ENCODE measurements around the gene LRRFIP2.

DNA sequence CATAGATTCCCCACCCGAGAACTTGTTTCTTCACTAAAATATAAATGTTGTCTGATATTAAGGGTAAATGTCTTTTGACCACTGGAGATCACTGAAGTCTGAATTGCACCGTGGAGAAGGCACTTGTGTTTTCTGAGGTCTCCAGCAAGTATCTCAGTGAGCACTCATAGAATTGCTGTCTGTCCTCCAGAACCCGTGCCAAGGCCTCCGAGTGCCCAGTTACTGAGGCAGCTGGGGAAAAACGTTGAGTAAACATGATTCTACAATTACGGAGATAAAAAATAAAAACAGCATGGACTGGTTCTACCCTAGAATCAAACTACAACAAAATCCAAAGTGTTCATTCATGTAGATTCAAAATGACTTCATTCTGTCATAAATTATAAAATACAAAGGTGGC lies 121.0 kb downstream of the LRRFIP2 start:
- TF ChIP-seq, protein P1, sequence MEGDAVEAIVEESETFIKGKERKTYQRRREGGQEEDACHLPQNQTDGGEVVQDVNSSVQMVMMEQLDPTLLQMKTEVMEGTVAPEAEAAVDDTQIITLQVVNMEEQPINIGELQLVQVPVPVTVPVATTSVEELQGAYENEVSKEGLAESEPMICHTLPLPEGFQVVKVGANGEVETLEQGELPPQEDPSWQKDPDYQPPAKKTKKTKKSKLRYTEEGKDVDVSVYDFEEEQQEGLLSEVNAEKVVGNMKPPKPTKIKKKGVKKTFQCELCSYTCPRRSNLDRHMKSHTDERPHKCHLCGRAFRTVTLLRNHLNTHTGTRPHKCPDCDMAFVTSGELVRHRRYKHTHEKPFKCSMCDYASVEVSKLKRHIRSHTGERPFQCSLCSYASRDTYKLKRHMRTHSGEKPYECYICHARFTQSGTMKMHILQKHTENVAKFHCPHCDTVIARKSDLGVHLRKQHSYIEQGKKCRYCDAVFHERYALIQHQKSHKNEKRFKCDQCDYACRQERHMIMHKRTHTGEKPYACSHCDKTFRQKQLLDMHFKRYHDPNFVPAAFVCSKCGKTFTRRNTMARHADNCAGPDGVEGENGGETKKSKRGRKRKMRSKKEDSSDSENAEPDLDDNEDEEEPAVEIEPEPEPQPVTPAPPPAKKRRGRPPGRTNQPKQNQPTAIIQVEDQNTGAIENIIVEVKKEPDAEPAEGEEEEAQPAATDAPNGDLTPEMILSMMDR (IDR thresholded peaks at IDR 0.05; ENCODE audit: insufficient read depth, low read depth, low read length), result no peak
- TF ChIP-seq EZH2 (IDR thresholded peaks at IDR 0.05; ENCODE audit: insufficient read depth, low read length), result no peak
